Loucy (cell line): ENCODE results near the gene GZMA.

Experiments
- H2AFZ ChIP-seq: fragments of 200-600 bp; sonication (generic); 2 replicates; pipeline ENCODE4 v1.6.0; 2016; ENCODE audit warnings: antibody characterized with exemption, mild to moderate bottlenecking, low read length, moderate library complexity
- H3F3A ChIP-seq: fragments of 200-600 bp; 2 replicates; pipeline ENCODE4 v1.6.0; 2016; ENCODE audit warnings: antibody characterized with exemption, low read depth, mild to moderate bottlenecking
- H3K27me3 ChIP-seq: fragments of 200-600 bp; sonication (generic); 2 replicates; pipeline ENCODE4 v1.6.1; 2014; ENCODE audit warnings: low read length, mild to moderate bottlenecking; ENCODE audit not compliant: insufficient read depth, poor library complexity, severe bottlenecking
- H3K36me3 ChIP-seq: fragments of 200-600 bp; sonication (generic); 2 replicates; pipeline ENCODE4 v1.6.1; 2016; ENCODE audit warnings: low read length; ENCODE audit not compliant: insufficient read depth
- H3K4me1 ChIP-seq: fragments of 200-600 bp; sonication (generic); 2 replicates; pipeline ENCODE4 v1.5.1; 2014; ENCODE audit warnings: low read length, mild to moderate bottlenecking; ENCODE audit not compliant: insufficient read depth, poor library complexity, severe bottlenecking
- H3K4me2 ChIP-seq: fragments of 200-600 bp; sonication (generic); 2 replicates; pipeline ENCODE4 v1.6.0; 2014; ENCODE audit warnings: antibody characterized with exemption, low read length, low read depth, mild to moderate bottlenecking; ENCODE audit not compliant: poor library complexity, severe bottlenecking
- H3K4me3 ChIP-seq: fragments of 200-600 bp; sonication (generic); 2 replicates; pipeline ENCODE4 v1.5.1; 2014; ENCODE audit warnings: low read length, mild to moderate bottlenecking, mixed read lengths; ENCODE audit not compliant: poor library complexity, severe bottlenecking
- H3K79me2 ChIP-seq: fragments of 200-600 bp; sonication (generic); 2 replicates; pipeline ENCODE4 v1.6.1; 2014; ENCODE audit warnings: low read length; ENCODE audit not compliant: insufficient read depth
- H3K9ac ChIP-seq: fragments of 200-600 bp; sonication (generic); 2 replicates; pipeline ENCODE4 v1.6.0; 2014; ENCODE audit warnings: mild to moderate bottlenecking, low read depth, low read length, moderate library complexity; ENCODE audit not compliant: poor library complexity, severe bottlenecking
- H3K9me2 ChIP-seq: fragments of 200-600 bp; sonication (generic); replicated peaks from 2 replicates; pipeline ENCODE4 v1.6.1; 2016; ENCODE audit warnings: low read depth, low read length, mixed read lengths
- H3K9me3 ChIP-seq: fragments of 200-600 bp; sonication (generic); 2 replicates; pipeline ENCODE4 v1.6.1; 2014; ENCODE audit warnings: mild to moderate bottlenecking, antibody characterized with exemption, low read length, low read depth; ENCODE audit not compliant: insufficient read depth
- H4K20me1 ChIP-seq: fragments of 200-600 bp; sonication (generic); 2 replicates; pipeline ENCODE4 v1.6.0; 2014; ENCODE audit warnings: antibody characterized with exemption, low read length, mild to moderate bottlenecking; ENCODE audit not compliant: insufficient read depth, poor library complexity, severe bottlenecking
- CTCF ChIP-seq: fragments of 200-600 bp; sonication (generic); conservative IDR thresholded peaks from 2 replicates; pipeline ENCODE4 v1.5.1; 2014; ENCODE audit warnings: mild to moderate bottlenecking, antibody characterized with exemption, low read length
- EZH2phosphoT487 ChIP-seq: fragments of 200-600 bp; IDR thresholded peaks from 2 replicates; pipeline ENCODE4 v1.6.1; 2018; ENCODE audit warnings: antibody characterized with exemption, mild to moderate bottlenecking, moderate library complexity, borderline replicate concordance

The GZMA gene

GRCh38 chr5:55063220-55063863 lies 39.1 kb upstream of the GZMA start:
- no peaks in the 10 kb centered on the region for H3K9me2 ChIP-seq
- no peaks in the 10 kb centered on the region for H3F3A ChIP-seq
- TF ChIP-seq EZH2phosphoT487 (no peak), CTCF (no peak)
- H3K4me1 ChIP-seq: peaks cover 48% of the 10 kb centered on the region
- H2AFZ ChIP-seq: no peak overlapping the region
- peak overlapping the region; percentile 17 for H3K4me3 ChIP-seq
- no peaks in the 10 kb centered on the region for H3K36me3 ChIP-seq
- no peaks in the 10 kb centered on the region for H3K9me3 ChIP-seq
- H4K20me1 ChIP-seq: no peaks in the 10 kb centered on the region
- peak overlapping the region; percentile 87 for H3K4me2 ChIP-seq
- H3K79me2 ChIP-seq: no peaks in the 10 kb centered on the region
- H3K9ac ChIP-seq: no peak overlapping the region
- no peaks in the 10 kb centered on the region for H3K27me3 ChIP-seq

GRCh38 chr5:55063899-55064298 lies 38.5 kb upstream of the GZMA start:
- no peaks in the 10 kb centered on the region for H4K20me1 ChIP-seq
- no peaks in the 10 kb centered on the region for H3K9me3 ChIP-seq
- no peaks in the 10 kb centered on the region for H3K79me2 ChIP-seq
- H3K27me3 ChIP-seq: no peaks in the 10 kb centered on the region
- TF ChIP-seq CTCF (no peak), EZH2phosphoT487 (no peak)
- no peak overlapping the region for H2AFZ ChIP-seq
- no peaks in the 10 kb centered on the region for H3K36me3 ChIP-seq
- H3K4me1 ChIP-seq: peaks cover 51% of the 10 kb centered on the region
- H3K4me2 ChIP-seq: peak overlapping the region; percentile 87
- H3K9ac ChIP-seq: no peak overlapping the region
- no peak overlapping the region for H3K4me3 ChIP-seq
- no peaks in the 10 kb centered on the region for H3K9me2 ChIP-seq
- no peaks in the 10 kb centered on the region for H3F3A ChIP-seq

- H3K79me2 ChIP-seq: no peaks in the 10 kb centered on the region
Measured at GRCh38 chr5:55064523-55064922, 37.9 kb upstream of the GZMA start.

More at GRCh38 chr5:55064523-55064922, 37.9 kb upstream of the GZMA start:
- peaks cover 57% of the 10 kb centered on the region for H3K4me1 ChIP-seq
- H3K9me2 ChIP-seq: no peaks in the 10 kb centered on the region
- H3K4me3 ChIP-seq: no peak overlapping the region
- H4K20me1 ChIP-seq: no peaks in the 10 kb centered on the region
- no peak overlapping the region for H2AFZ ChIP-seq
- no peak overlapping the region for H3K4me2 ChIP-seq
- H3K36me3 ChIP-seq: no peaks in the 10 kb centered on the region
- H3F3A ChIP-seq: no peaks in the 10 kb centered on the region
- H3K27me3 ChIP-seq: no peaks in the 10 kb centered on the region
- H3K9me3 ChIP-seq: no peaks in the 10 kb centered on the region
- H3K9ac ChIP-seq: no peak overlapping the region
- TF ChIP-seq EZH2phosphoT487 (no peak), CTCF (no peak)
